Measurements from ENCODE around the gene PEMT. TPM values are rescaled to one million over a fixed set of nuclear protein-coding genes. Genes with fewer than 3 reads are reported as not detected.
A peak's percentile ranks its signal among the peaks of the same experiment; 100 is the strongest.

The PEMT gene
- total and polyA plus RNA-seq, 2 of the 8 experiments (the other 6 are each of a cell fraction or from before 2014, with no cell fraction given) = 42.0 to 118 TPM

GRCh38 chr17:17603178-17603894 is 11.8 kb upstream of the PEMT start:
- Histone ChIP-seq H3K56ac (replicated peaks; ENCODE audit: insufficient read length, low read depth, low read length) (no peak overlapping the region), H3K9me3 (ENCODE audit: insufficient read depth in 2 of 2, low read depth in 1 of 2, low read length in 1 of 2) (no peaks in the 10 kb centered on the region), H3K27me3 (replicated peaks in 1 of 4; ENCODE audit: control insufficient read depth in 3 of 4, extremely low read depth in 1 of 4, insufficient read depth in 3 of 4, low read length in 3 of 4) (no peaks in the 10 kb centered on the region), H4K8ac (ENCODE audit: extremely low read depth, insufficient read depth, low read length) (no peak overlapping the region), H3K36me3 (ENCODE audit: control insufficient read depth in 2 of 4, insufficient read depth in 4 of 4, low read length in 3 of 4) (no peaks in the 10 kb centered on the region), H3K79me2 (ENCODE audit: control insufficient read depth in 1 of 2, insufficient read depth in 2 of 2, low read length in 2 of 2) (no peaks in the 10 kb centered on the region), H2BK120ac (replicated peaks; ENCODE audit: low read depth, low read length) (no peak overlapping the region), H3K18ac (ENCODE audit: extremely low read depth, low read length) (no peak overlapping the region), H4K91ac (replicated peaks; ENCODE audit: insufficient read length, low read length) (no peak overlapping the region), H3K79me1 (ENCODE audit: low read depth, low read length) (no peaks in the 10 kb centered on the region), H2AFZ (ENCODE audit: low read length) (no peak overlapping the region), H4K5ac (ENCODE audit: insufficient read length, low read depth, low read length) (no peak overlapping the region), H3K4me1 (replicated peaks in 1 of 4; ENCODE audit: control insufficient read depth in 3 of 4, insufficient read depth in 4 of 4, low read length in 3 of 4) (peaks cover 0 to 3% (median 0%) of the 10 kb centered on the region in 4 experiments; a peak in 1 of 7 replicates), H3K4me2 (ENCODE audit: insufficient read depth in 1 of 2, low read depth in 2 of 2, low read length in 2 of 2) (no peak overlapping the region), H2AK5ac (ENCODE audit: low read depth, low read length) (no peak overlapping the region), H3K27ac (ENCODE audit: low read depth, low read length) (no peak overlapping the region), H3K4me3 (ENCODE audit: extremely low read depth in 1 of 4, insufficient read depth in 2 of 4, low read depth in 3 of 4, low read length in 4 of 4) (no peak overlapping the region), H3K23me2 (ENCODE audit: low read depth, low read length) (no peaks in the 10 kb centered on the region), H2BK12ac (ENCODE audit: low read depth, low read length) (peak overlapping the region; percentile 19; the same call in 1 of the 2 replicates), H2BK5ac (ENCODE audit: low read depth, low read length) (no peak overlapping the region), H2BK20ac (ENCODE audit: low read length) (no peak overlapping the region), H3K4ac (replicated peaks; ENCODE audit: insufficient read length, low read depth, low read length) (no peak overlapping the region), H3K14ac (ENCODE audit: insufficient read length) (no peak overlapping the region), H4K20me1 (replicated peaks in 1 of 2; ENCODE audit: control insufficient read depth in 1 of 2, insufficient read depth in 2 of 2, low read length in 2 of 2) (no peaks in the 10 kb centered on the region), H3K9ac (replicated peaks in 1 of 4; ENCODE audit: extremely low read depth in 1 of 4, low read depth in 3 of 4, low read length in 3 of 4) (no peak overlapping the region), H2BK15ac (ENCODE audit: low read length) (peak overlapping the region; percentile 38; the same call in 1 of the 2 replicates), H3K23ac (ENCODE audit: insufficient read length) (no peak overlapping the region)
- TF ChIP-seq SIRT6 (IDR thresholded peaks at IDR 0.05; ENCODE audit: low read length) = no peak
- TF ChIP-seq ATF3 (IDR thresholded peaks at IDR 0.05; ENCODE audit: insufficient read depth, low read depth, low read length) = no peak
- no peak for TF ChIP-seq SP1 (IDR thresholded peaks at IDR 0.05; ENCODE audit: low read depth, low read length)
- no peak for TF ChIP-seq CEBPB (IDR thresholded peaks at IDR 0.05; ENCODE audit: low read depth, low read length)
- TF ChIP-seq NANOG (IDR thresholded peaks at IDR 0.05; ENCODE audit: insufficient read depth, low read depth, low read length, poor library complexity, severe bottlenecking) = no peak
- no peak for TF ChIP-seq POLR2A (IDR thresholded peaks at IDR 0.05; ENCODE audit: control extremely low read depth in 1 of 2, low read depth in 2 of 2, low read length in 2 of 2)
- no peak for TF ChIP-seq KDM5A (IDR thresholded peaks at IDR 0.05; ENCODE audit: low read length)
- TF ChIP-seq POLR2AphosphoS5 (IDR thresholded peaks at IDR 0.05; ENCODE audit: low read depth, low read length) = no peak
- no peak for TF ChIP-seq SP4 (IDR thresholded peaks at IDR 0.05; ENCODE audit: low read length)
- TF ChIP-seq HDAC2 (IDR thresholded peaks at IDR 0.05; ENCODE audit: borderline replicate concordance in 1 of 2, low read depth in 2 of 2, low read length in 2 of 2) = no peak
- POLR2A ChIA-PET (ENCODE audit: partially characterized antibody) = interaction anchor here (0.6 to 0.9 kb wide), 2 partner anchors 18 to 108 kb away, joined by 3 read pairs; no protein-coding TSS in a partner anchor
- FAIRE-seq (no peak), DNase-seq (ENCODE audit: low read depth in 1 of 2, low spot score in 2 of 2) (no peak)
- 92% methylated on average over 15 of the region's 15 CpGs; no CpG with 5 or more reads in 1 of the 2 experiments for WGBS, 2 experiments (ENCODE audit: extremely low coverage in 1 of 2, insufficient coverage in 1 of 2, insufficient read length in 1 of 2, insufficient replicate concordance in 2 of 2, low coverage in 1 of 2, low lambda C conversion rate in 2 of 2, missing lambda C conversion rate in 1 of 2)
- CTCF ChIA-PET (ENCODE audit: partially characterized antibody) = interaction anchor here (1.0 to 3.7 kb wide), 2 partner anchors 10 to 14 kb away, joined by 3 to 35 read pairs; no protein-coding TSS in a partner anchor

Data from H1 (cell line).